Body of pancreas (tissue), 4 donors: Measurements from ENCODE around the gene HOXA6.

Source experiments
- CTCF ChIP-seq, 7 experiments: fragments of 450-650 bp in 4 of 7; fragments of 200-600 bp in 3 of 7; sonication (generic) in 3 of 7; IDR thresholded peaks; one replicate each; pipeline ENCODE4 v1.5.1; 2016 to 2019; ENCODE audit warnings: antibody characterized with exemption in 7 of 7
- POLR2A ChIP-seq, 3 donors: fragments of 450-650 bp; IDR thresholded peaks; one replicate each; pipeline ENCODE4 v1.6.1; 2016; ENCODE audit warnings: antibody characterized with exemption in 3 of 3, mild to moderate bottlenecking in 2 of 3

GRCh38 chr7:27194002-27194352 lies 46.4 kb upstream of the HOXA6 start:
- no peak for TF ChIP-seq CTCF (IDR thresholded peaks at IDR 0.05)
- no peak for TF ChIP-seq POLR2A (IDR thresholded peaks at IDR 0.05)
